Mononuclear cell (primary cell): Measurements from ENCODE around the gene RPL22. TPM values are rescaled to one million over a fixed set of nuclear protein-coding genes. Genes with fewer than 3 reads are reported as not detected.

ENCODE experiments used
- H3K27me3 ChIP-seq: 2 replicates; pipeline ENCODE4 v1.6.0; 2011; ENCODE audit warnings: low read length, control low read depth; ENCODE audit not compliant: insufficient read depth
- H3K4me1 ChIP-seq: 2 replicates; pipeline ENCODE4 v1.5.1; 2011; ENCODE audit warnings: mild to moderate bottlenecking, low read length, control low read depth; ENCODE audit not compliant: insufficient read depth
- H3K4me3 ChIP-seq: 2 replicates; pipeline ENCODE4 v1.5.1; 2011; ENCODE audit warnings: mild to moderate bottlenecking, low read length, moderate library complexity
- H3K9me3 ChIP-seq: 2 replicates; pipeline ENCODE4 v1.5.1; 2011; ENCODE audit warnings: low read depth, mild to moderate bottlenecking, control low read depth, low read length
- total RNA-seq: library from RNA; depleted of rRNA; stranded (reverse); fragments of >200 nt; gene quantifications from one replicate; pipeline ENCODE4 v1.2.3, GENCODE V29; 2012

RPL22 gene
- total RNA-seq, 1 donor: 224 TPM

GRCh38 chr1:6212193-6212959, 13.0 kb upstream of the RPL22 start:
- Histone ChIP-seq H3K9me3 (no peaks in the 10 kb centered on the region), H3K4me3 (no peak overlapping the region), H3K4me1 (peaks cover 6% of the 10 kb centered on the region), H3K27me3 (peaks cover 13% of the 10 kb centered on the region)

GRCh38 chr1:6211731-6212130, 12.3 kb upstream of the RPL22 start:
- Histone ChIP-seq H3K4me1 (peaks cover 9% of the 10 kb centered on the region), H3K27me3 (peaks cover 18% of the 10 kb centered on the region), H3K9me3 (no peaks in the 10 kb centered on the region), H3K4me3 (no peak overlapping the region)

GRCh38 chr1:6210591-6211355, 11.4 kb upstream of the RPL22 start:
- no peak overlapping the region for H3K4me3 ChIP-seq
- H3K4me1 ChIP-seq: peaks cover 15% of the 10 kb centered on the region
- peaks cover 27% of the 10 kb centered on the region for H3K27me3 ChIP-seq
- H3K9me3 ChIP-seq: no peaks in the 10 kb centered on the region

- H3K4me3 ChIP-seq: no peak overlapping the region
- peaks cover 23% of the 10 kb centered on the region for H3K4me1 ChIP-seq
- H3K27me3 ChIP-seq: peaks cover 34% of the 10 kb centered on the region
- H3K9me3 ChIP-seq: no peaks in the 10 kb centered on the region
Measured at GRCh38 chr1:6209661-6210580, 10.5 kb upstream of the RPL22 start.

GRCh38 chr1:6208723-6209660, 9.6 kb upstream of the RPL22 start:
- Histone ChIP-seq H3K27me3 (peaks cover 37% of the 10 kb centered on the region), H3K9me3 (no peaks in the 10 kb centered on the region), H3K4me3 (no peak overlapping the region), H3K4me1 (peaks cover 26% of the 10 kb centered on the region)

- Histone ChIP-seq H3K4me1 (peaks cover 26% of the 10 kb centered on the region), H3K27me3 (peaks cover 37% of the 10 kb centered on the region), H3K9me3 (no peaks in the 10 kb centered on the region), H3K4me3 (no peak overlapping the region)
Measured at GRCh38 chr1:6207921-6208320, 8.5 kb upstream of the RPL22 start.

GRCh38 chr1:6207075-6207885, 7.9 kb upstream of the RPL22 start:
- Histone ChIP-seq H3K9me3 (no peaks in the 10 kb centered on the region), H3K4me3 (no peak overlapping the region), H3K27me3 (peaks cover 37% of the 10 kb centered on the region), H3K4me1 (peaks cover 26% of the 10 kb centered on the region)

- Histone ChIP-seq H3K9me3 (no peaks in the 10 kb centered on the region), H3K4me3 (no peak overlapping the region), H3K27me3 (peaks cover 37% of the 10 kb centered on the region), H3K4me1 (peaks cover 26% of the 10 kb centered on the region)
Measured at GRCh38 chr1:6206520-6206855, 7.1 kb upstream of the RPL22 start.

- H3K4me1 ChIP-seq: peaks cover 26% of the 10 kb centered on the region
- peak within 1 kb of the TSS; percentile 22 for H3K4me3 ChIP-seq
- H3K27me3 ChIP-seq: peaks cover 37% of the 10 kb centered on the region
- no peaks in the 10 kb centered on the region for H3K9me3 ChIP-seq
Measured at GRCh38 chr1:6205849-6206519, 6.6 kb upstream of the RPL22 start, which contains the start of gene RNF207. RNF207 (plus strand) TSS chr1:6206119; CDS start chr1:6206536, 417 bp downstream.

GRCh38 chr1:6202256-6202655, 2.9 kb upstream of the RPL22 start:
- peaks cover 24% of the 10 kb centered on the region for H3K27me3 ChIP-seq
- H3K4me3 ChIP-seq: no peak overlapping the region
- peaks cover 48% of the 10 kb centered on the region for H3K4me1 ChIP-seq
- H3K9me3 ChIP-seq: no peaks in the 10 kb centered on the region

GRCh38 chr1:6200188-6200809, 904 bp upstream of the RPL22 start:
- Histone ChIP-seq H3K4me3 (peak overlapping the region; percentile 87), H3K27me3 (peaks cover 6% of the 10 kb centered on the region), H3K9me3 (no peaks in the 10 kb centered on the region), H3K4me1 (peaks cover 38% of the 10 kb centered on the region)

- Histone ChIP-seq H3K27me3 (no peaks in the 10 kb centered on the region), H3K4me3 (peak overlapping the region; percentile 87), H3K4me1 (peaks cover 32% of the 10 kb centered on the region), H3K9me3 (no peaks in the 10 kb centered on the region)
Measured at GRCh38 chr1:6198646-6199297, 623 bp downstream of the RPL22 start.
